ENCODE measurements around the gene GJB3.

DNA sequence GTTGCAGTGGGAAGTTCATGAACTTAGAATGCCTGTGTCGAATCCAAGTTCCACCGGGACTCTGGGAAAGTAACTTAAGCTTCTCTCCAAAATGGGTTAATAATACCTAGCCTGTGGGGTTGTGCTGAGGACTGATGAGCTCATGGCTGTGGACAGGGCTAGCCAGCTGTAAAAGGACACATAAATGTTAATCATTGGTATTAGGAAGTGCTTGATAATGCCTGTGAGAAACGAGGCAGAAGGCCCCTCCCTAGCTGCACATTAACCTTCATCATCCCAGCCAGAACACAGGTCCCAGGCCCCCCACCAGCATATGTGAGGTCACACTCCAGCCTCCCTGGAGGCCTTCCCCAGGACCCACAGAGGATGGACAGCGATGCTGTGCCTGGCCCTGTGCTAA lies 22.3 kb upstream of the GJB3 start:
- TF ChIP-seq, protein P1, sequence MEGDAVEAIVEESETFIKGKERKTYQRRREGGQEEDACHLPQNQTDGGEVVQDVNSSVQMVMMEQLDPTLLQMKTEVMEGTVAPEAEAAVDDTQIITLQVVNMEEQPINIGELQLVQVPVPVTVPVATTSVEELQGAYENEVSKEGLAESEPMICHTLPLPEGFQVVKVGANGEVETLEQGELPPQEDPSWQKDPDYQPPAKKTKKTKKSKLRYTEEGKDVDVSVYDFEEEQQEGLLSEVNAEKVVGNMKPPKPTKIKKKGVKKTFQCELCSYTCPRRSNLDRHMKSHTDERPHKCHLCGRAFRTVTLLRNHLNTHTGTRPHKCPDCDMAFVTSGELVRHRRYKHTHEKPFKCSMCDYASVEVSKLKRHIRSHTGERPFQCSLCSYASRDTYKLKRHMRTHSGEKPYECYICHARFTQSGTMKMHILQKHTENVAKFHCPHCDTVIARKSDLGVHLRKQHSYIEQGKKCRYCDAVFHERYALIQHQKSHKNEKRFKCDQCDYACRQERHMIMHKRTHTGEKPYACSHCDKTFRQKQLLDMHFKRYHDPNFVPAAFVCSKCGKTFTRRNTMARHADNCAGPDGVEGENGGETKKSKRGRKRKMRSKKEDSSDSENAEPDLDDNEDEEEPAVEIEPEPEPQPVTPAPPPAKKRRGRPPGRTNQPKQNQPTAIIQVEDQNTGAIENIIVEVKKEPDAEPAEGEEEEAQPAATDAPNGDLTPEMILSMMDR (IDR thresholded peaks at IDR 0.05): no peak
- no peak for TF ChIP-seq EP300 (IDR thresholded peaks at IDR 0.05)
